ENCODE results near the gene IL37.

IL37 gene, protein sequence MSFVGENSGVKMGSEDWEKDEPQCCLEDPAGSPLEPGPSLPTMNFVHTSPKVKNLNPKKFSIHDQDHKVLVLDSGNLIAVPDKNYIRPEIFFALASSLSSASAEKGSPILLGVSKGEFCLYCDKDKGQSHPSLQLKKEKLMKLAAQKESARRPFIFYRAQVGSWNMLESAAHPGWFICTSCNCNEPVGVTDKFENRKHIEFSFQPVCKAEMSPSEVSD

DNA sequence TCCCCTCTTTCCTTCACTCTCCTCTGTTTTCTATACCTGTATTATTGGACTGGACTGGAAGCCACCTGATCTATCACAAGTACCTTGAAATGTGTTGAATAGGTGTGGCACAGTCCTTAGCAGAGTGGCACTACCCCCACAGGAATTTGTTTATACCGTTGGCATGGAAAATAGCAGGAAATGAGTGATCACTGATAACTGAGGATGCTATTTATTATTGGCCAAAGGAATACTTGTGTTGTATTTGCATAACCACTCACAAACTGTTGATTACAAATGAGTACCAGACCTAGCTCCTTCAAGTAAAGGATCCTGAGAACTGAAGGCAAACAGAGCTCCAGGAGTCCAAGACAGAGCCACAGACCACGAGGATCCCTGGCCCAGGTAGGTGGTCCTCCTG, at the start of gene IL37:
Gene IL37, plus strand, starts transcription at position 301 of the 400 bp plus-strand sequence. CDS start 1,848 bp downstream, outside the sequence.
- DNase-seq = no peak

DNA sequence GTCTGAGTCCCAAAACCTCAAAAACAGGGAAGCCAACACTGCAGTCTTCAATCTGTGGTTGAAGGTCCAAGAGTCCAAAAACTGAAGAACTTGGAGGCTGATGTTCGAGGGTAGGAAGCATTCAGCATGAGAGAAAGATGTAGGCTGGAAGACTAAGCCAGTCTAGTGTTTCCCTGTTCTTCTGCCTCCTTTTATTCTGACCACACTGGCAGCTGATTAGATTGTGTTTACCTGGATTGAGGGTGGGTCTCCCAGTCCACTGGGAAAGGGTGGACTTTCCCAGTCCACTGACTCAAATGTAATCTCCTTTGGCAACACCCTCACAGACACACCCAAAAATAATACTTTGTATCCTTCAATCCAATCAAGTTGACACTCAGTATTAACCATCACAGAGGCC, 46.9 kb upstream of the IL37 start:
- DNase-seq = no peak

DNA sequence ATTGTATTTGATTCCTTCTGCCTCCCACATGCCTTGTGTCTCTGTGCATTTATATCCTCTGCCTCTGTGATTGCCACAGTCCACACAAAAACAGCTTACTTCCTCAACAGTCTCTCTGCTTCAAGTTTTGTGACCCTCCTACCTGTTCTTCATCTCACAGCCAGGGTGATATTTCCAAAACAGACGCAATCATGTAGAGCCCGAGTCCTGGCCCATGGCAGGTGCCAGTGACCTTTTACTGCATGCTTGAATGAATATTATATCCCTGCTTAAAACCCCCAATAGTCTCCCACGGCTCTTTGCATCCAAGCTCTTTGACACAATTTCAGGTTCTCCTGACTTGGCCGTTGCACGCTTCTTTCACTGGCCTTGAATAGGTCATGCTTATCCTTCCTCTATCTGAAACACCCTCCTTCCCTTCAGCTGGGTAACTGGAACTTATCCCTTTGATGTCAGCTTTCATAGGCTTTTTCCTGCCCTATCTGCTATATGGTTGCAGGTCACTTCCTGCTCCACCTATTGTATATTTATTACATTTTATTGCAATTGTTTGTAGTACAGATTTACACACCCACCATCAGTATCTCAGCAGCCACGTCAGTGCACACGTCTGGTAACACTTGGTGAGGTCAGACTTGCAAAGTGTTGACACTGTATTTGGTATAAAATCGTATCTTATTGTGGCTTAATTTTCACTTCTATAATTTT, 44.7 kb upstream of the IL37 start:
- DNase-seq = no peak

DNA sequence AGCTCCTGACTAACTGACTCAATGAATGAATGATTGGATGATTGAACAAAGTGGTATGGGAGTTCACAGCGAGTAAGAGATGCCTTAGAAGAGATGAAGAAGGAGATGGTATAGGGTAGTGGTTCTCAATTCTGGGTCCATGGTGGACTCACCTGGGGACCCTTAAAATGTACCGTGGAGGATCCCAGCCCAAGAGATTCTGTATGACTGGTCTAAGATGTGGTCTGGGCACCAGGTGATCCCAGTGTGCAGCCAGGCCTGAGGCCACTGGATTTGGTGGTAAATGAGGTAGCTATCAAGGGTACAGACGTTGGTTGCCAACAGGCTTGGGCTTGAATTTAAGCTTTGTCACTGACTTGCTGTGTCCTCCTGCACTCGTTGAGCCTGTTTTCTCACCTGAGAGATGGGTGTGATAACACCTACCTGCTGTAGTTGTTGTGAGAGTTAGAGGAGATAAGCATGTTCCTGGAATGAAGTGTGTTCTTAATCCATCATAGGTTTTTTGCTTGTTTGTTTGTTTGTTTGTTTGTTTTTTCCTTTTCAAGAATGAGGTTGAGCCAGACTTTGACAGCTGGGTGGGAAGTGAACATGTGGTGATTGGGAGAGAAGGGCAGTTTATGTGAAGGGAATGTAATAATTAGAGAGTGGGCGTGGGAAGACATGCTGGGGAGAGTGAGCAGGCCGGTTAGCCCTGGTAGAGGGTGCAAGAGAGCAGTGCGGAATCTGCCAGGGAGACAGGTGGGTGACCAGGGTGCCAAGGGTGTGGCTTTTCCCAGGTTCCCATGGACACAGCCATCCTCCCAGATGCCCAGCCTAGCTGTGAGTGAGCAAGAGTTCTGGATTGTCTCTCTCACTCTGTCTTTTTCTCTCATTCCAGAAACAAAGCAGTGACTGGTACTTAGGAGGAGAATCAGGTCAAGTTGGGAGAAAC, 43.0 kb upstream of the IL37 start:
- no peak for DNase-seq

DNA sequence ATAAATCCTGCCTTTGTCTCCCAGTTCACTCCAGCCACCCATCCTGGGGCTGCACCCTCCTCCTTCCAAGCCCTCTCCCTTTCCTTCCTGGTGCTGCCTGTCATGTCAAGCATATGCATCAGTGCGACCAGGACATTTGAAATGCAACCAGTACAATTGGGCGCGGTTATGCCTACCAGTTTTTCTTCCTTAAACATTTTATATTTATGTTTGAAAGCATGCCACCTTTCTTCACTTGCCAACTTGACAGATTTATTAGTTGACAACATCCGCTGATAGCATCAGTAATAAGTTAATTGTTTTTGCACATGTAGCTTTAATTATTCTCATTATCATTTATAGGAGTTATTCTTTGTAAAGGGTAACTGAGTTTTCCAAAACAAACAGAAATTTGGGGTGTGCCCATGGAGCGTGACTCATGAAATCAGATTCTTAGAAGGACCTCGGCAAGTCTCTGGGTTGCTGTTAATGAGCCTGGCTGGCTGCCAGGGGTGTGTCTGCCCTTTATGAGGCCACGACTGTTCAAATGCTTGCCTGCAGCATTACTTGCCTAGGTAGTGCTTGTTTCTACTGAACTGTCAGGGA, 41.6 kb upstream of the IL37 start:
- DNase-seq = peak; percentile 96

DNA sequence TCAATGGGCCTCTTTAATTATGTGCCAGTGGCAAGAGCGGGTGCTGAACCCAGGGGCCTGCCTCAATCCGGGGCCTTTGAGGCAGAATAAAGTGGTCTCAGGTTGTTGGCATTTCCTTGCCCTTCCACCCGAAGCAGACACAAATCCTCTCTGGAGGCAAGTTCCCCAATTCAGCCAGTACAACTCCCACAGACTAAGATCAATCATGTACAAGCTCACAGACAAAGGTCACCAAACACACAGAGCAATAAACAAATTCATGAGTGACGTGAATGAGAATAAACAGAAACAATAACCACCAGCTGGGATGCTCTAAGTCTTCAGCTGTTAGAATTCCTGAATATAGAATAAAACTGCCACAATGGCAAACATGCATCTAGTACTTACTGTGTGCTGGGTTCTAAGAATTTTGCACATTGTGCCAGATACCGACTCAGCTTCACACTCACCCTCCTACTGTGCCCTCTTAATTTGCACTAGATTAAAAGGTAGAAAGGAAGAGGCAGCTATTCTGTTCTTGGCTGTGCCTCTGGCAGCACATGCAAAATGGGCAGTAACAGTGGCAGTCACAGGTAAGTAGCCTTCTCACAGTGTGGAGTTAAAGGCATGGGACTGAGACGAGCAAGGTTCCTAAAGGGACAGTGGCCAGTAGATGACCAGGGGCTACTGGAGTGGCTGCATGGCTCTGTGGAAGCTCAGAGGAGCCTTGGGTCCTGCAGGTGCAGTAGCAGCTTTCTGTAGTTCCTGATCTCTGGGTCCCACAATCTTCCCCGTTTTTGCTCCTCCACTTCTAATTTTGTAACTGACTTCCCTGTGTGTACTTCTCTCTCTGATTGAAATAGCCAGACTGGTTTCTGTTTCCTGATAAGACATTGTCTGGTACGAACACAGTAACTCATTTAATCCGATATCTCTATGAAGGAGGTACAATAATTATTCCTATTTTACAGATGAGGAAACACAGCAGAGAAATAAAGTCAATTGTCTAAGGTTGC, 39.8 kb upstream of the IL37 start:
- DNase-seq = no peak

DNA sequence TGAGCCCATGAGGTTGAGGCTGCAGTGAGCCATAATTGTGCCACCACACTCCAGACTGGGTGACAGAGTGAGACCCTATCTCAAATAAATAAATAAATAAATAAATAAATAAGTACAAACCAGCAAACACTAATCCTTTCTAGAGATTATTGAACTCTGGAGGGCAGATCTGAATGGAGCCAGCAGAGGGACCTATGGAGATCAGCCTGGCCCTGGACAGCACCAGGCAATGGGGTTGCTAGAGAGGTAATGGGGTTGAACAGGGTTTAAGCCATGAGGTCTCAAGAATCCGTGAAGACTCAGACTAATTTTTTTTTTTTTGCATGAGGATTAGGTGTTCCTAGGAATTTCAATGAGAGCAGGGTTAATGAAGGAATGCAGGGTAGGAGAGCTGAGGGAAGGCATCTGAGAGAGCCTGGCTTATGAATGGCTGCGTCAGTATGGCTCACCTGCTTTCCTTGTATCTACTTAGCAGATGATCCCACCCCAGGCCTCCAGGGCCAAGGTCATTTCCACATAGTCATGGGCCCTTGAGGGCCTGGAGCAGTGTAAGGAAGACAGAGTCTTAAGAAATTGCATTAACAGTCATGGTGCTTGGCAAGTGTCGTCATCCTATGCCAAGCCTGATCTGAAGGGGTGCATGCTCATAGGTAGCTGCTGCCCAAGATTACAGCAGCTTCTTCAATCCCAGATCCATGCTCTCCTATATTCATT, 34.6 kb upstream of the IL37 start:
- no peak for DNase-seq

DNA sequence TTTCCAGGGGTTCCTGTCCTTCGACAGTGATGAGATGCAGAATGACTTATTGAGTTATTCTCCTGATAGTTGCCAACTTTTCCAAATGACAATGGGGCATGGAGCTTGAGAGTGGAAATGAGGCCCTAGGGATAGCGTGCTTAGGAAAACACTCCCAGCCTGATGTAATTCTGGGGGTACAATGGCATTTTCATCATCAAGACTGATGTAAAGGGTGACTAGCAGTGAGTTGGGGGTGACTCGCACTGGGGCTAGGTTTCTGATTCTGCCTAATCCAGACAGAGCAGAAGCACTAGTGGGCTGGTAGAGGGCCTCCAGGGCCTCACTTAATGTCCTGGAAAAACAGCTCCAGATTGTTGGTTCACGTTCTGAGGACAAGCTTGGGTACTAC, 34.0 kb upstream of the IL37 start:
- DNase-seq = no peak

DNA sequence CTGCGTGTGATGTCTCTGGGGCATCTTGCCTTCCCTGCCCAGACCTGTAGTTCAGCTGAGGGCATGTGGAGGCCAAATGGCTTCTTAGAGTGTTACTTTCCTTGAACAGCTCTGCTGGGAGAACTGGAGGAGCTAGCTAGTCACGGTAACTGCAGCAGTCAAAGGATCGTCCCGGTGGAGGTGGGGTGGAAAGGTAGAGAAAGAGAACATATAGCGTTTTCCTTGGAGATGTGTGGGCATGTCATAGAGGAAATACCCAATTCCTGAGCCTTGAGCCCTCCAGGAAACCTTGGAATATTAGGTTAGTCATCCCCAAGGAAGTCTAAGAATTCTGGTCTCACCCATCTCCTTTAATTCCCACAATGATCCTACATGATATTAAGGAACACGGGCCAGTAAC, 33.5 kb upstream of the IL37 start:
- no peak for DNase-seq

DNA sequence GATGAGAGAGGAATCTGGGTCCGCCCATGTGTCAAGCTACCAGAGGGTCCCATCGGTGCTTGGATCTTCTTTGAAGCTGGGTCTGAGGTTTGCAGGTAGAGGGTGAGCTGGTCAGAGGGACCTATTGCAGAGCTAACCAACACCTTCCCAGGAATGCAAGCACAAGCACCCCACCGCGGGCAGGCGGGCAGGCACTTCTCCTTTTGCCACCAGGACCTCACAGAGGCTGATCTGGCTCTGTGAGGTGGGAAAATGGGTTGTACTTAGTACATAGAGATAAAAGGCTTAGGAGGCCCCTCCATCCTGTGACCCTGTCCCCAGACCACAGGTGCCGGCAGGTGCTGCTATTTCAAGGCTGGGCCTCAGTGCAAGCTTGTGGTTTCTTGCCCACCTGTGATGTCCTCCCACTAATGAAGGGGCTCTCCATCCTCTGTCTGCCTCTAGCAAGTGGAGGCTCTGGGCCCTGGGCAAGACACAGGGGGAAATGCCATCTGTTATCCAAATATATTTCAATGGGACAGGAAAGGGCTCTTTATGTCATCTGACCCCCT, 31.4 kb upstream of the IL37 start:
- DNase-seq = no peak

DNA sequence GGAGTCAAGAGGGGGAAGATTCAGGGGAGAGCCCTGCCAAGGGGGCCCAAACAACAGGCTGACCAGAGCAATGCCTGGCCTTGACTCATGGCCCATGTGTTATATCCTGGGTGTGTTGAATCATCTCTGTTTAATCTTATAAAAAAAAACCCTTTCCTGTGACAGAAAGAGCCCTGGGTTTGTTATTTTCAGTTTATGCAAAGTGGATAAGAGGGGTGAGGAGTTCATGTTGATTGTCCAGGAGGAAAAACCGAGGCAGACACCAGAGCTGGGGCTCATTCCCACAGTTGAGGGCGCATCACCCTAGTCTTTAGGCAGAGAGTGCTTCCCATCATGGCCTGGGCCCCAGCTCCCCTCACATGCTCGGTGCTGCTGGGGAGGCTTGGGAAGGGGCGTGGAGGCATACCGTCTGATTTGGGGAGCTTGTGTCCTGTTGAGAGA, 30.9 kb upstream of the IL37 start:
- DNase-seq = no peak

DNA sequence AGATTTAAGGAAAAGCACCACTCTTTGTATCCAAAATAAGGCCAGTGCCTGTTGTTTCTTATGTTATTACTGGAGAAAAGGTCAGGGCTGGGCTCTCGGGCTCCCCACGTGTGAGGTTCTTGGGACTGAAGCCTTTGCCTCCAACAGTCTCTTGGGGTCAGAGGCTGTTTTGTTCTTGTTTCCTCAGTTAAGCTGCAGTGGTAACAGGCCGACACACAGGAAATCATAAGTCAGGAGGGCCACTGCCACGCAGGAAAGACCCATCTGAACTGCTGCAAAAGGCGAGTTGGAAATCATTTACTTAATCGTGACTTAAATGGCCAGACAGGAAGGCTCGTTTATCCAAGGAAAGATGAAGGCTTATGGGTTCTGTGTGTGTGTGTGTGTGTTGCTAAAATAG, 30.3 kb upstream of the IL37 start:
- DNase-seq = no peak

DNA sequence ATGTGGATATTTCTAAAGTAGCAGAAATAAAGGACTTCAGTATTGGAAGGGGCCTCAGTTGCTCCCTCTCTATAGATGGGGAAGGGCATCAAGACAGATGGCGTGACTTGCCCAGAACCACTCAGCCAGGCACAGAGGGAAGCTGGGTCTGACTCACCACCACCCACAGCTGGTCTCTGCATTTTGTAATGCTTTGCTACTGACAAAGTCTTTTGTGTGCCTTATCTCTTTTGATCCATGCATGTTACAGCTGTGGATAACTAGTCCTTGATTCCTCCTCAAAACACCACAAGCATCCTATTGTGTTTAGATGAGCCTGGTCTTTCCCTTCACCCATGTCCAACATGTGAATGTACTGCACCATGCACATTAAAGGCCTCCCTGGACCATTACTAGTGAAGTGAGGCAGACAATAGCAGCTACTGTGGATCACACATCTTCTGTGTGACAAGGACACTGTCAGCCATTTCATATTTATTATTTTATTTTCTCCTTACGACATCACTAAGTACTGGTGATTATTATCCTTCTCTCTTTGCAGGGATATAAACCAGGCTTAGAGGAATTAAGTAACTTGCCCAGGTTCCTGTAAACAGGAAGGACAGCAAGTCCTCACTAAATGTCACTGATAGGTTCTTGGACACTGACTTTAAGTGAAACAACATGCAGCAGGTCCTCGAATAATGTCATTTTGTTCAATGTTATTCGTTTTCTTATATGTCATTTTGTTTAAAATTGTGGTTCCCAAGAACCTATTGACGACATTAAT, 29.6 kb upstream of the IL37 start:
- no peak for DNase-seq

DNA sequence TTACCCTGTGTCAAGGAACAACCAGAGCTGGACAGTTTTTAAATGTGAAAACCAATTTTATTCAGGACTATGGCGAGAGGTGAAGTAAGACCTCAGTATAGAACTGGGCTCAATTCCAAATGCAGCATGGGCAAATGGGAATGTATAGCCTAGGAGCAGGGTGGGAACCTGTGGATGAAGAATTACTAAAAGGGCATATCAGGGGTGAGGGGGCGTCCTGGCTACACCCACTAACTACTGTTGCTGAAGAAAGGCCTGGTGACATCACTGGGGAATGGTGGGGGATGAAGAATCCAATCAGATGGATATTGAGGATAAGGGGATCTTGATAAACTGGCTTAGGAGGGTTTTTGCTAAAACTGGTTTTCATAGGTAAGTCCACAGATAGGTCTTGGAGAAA, 27.3 kb upstream of the IL37 start:
- DNase-seq = no peak

DNA sequence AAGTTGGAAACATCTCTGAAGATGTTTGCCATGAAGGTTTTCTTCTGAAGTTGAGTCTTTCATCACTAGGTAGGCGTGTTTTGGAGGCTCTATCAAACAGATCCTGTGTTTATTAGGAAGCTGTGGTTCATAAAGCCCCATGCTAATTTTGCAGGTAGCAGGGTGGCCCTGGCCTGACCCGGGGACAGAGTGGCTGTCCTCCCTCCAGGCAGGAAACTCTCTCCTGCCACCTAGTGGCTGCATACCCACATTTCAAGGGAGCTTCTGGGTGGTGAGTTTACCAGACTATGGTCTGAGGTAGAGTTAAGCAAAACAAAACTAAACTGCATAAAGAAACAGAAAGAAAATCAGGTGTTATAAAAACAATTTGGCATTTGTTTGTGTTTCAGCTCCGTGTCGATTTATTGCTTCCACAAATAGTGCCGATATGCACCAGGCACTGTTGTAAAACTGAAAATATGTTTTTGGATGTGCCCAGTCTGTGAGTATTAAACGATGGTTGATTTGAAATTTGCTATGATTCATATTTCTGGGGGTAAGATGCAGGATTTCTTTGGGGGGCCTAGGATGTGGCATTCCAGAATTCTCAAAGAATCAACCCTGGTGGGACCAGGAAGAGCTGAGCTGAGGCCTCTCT, 26.0 kb upstream of the IL37 start:
- no peak for DNase-seq

DNA sequence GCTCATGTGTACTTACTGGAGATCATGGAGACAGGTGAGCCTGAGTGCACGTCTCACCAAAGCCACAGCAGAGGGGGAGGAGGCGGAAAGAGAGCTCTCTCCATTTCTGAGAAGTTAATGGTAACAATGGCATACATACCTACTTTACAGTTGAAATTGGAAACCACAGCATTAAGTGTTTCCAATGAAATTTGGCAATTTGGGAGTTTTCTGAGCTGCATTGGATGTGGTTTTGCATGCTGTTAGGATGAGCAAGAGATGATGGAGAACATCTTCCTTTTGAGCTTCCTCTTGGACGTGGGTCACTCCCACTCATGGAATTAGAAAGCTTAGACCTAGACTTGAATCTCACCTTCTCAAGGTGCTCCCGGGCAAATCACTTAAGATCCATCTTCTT, 25.5 kb upstream of the IL37 start:
- DNase-seq = no peak

DNA sequence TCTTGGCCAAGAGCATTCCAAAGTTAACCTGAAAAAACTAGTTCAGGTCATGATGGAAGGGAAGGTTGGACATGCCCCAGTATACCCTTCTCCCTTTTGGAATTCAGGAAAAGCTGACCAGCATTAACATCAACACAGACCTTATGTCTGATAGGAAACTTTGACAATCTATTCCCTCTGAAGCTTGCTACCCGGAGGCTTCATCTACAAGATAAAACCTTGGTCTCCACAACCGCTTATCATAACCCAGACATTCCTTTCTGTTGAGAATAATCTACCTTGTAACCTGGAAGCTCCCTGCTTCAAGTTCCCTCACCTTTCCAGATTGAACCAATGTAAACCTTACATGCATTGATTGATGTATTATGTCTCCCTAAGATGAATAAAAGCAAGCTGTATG, 24.7 kb upstream of the IL37 start:
- no peak for DNase-seq

DNA sequence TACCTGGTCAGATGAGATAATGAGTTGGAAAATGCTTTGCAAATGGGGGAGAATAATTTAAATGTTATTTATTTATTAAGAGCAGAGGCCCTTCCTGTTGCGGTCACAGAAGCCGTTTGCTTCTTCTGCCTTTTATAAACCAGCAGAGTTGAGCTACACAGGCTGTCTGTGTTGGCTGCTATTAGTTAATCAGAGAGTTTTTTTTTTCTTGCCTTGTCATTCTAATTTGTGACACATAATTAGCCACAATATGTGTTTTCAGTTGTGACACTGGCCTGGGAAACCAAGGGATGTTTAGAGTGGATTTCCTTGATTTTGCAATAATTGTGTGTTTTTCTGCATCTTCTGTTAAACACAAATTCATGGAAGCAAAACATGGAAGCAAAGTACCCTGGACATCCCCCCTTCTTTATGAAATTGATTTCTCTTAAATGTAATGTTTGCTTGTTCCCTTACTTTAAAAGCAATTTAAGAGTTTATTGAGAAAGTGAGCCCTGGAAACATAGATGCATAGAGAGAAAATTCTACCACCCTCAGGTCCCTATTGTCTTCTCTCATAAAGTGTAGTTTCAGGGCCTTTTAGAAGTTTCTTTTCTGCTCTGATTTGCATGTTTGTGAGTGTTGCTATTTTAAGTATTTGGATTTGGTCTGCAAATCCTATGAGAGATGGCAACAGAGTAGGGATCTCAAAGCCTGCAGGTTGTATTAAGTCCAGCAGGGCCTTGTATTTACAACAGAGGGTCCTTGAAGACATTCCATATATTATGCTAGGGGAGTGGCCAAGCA, 22.8 kb upstream of the IL37 start:
- no peak for DNase-seq

DNA sequence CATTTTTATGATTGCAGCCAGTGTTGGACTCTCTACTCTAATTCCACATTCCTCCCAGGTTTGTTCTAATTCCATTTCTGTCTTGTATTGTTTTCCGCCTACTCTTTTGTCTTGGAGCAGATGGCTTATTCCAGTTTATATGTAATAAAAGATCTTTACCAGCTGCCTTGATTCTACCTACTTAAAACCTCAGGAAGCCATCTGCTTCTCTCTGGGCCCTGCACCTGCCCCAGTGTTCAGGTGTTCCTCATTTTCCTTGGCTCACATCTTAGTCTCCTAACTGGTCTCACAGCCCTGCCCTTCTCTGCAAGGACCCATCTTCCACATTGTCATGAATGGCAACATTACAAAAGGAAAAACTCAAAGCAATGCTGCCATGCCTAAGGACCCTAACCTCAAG, 21.0 kb upstream of the IL37 start:
- DNase-seq = peak; percentile 8
